Activated CD8-positive, alpha-beta T cell treated with anti-CD3 and anti-CD28 coated beads for 36 hours (primary cell): Measurements from ENCODE around the gene CERS6. TPM values are rescaled to one million over a fixed set of nuclear protein-coding genes. Genes with fewer than 3 reads are reported as not detected.

ENCODE experiments used
- ATAC-seq: fragments of 200-7000 bp; cut with Tn5 transposase; one replicate; pipeline ENCODE4 v1.10.0; 2021; ENCODE audit warnings: mild to moderate bottlenecking, moderate library complexity
- CTCF ChIA-PET: fragments of 350-600 bp; sonication (Branson Sonifier 250); formaldehyde crosslinking; loops from one replicate; lab custom pipeline; 2021; ENCODE audit warnings: antibody characterized with exemption; lab: Charles Lee
- POLR2A ChIA-PET: fragments of 350-600 bp; sonication (Branson Sonifier 250); formaldehyde crosslinking; loops from one replicate; lab custom pipeline; 2021; ENCODE audit warnings: antibody characterized with exemption; lab: Charles Lee
- DNase-seq: peaks from one replicate; pipeline ENCODE4 v3.0.0-alpha.2; 2020
- H3K27ac Mint-ChIP-seq: one replicate; pipeline ENCODE4 v1.8.0; 2021; ENCODE audit warnings: mild to moderate bottlenecking, mixed read lengths
- H3K27me3 Mint-ChIP-seq: one replicate; pipeline ENCODE4 v1.8.0; 2021; ENCODE audit warnings: mixed read lengths
- H3K36me3 Mint-ChIP-seq: one replicate; pipeline ENCODE4 v1.8.0; 2021; ENCODE audit warnings: low read depth, mixed read lengths
- H3K4me1 Mint-ChIP-seq: one replicate; pipeline ENCODE4 v1.8.0; 2021; ENCODE audit warnings: low read depth, mixed read lengths
- H3K4me3 Mint-ChIP-seq: one replicate; pipeline ENCODE4 v1.8.0; 2021; ENCODE audit warnings: mild to moderate bottlenecking, moderate library complexity, mixed read lengths
- H3K9me3 Mint-ChIP-seq: one replicate; pipeline ENCODE4 v1.8.0; 2021; ENCODE audit warnings: mixed read lengths
- intact Hi-C: fragments of 100-400 bp; cut with micrococcal nuclease; formaldehyde crosslinking; loops from one replicate; pipeline ENCODE4 v1.10.0; 2022
- total RNA-seq, 2 experiments: library from RNA; stranded (reverse); gene quantifications; one replicate each; pipeline ENCODE4 v1.2.3, GENCODE V29; 2021
- TF ChIP-seq, protein P1 (sequence below): fragments of 200-600 bp; IDR thresholded peaks from one replicate; pipeline ENCODE4 v1.8.0; 2022; ENCODE audit warnings: antibody characterized with exemption, mild to moderate bottlenecking

The CERS6 gene
- total RNA-seq, 2 experiments from 2014 or later = 15.4 to 16.1 TPM

DNA sequence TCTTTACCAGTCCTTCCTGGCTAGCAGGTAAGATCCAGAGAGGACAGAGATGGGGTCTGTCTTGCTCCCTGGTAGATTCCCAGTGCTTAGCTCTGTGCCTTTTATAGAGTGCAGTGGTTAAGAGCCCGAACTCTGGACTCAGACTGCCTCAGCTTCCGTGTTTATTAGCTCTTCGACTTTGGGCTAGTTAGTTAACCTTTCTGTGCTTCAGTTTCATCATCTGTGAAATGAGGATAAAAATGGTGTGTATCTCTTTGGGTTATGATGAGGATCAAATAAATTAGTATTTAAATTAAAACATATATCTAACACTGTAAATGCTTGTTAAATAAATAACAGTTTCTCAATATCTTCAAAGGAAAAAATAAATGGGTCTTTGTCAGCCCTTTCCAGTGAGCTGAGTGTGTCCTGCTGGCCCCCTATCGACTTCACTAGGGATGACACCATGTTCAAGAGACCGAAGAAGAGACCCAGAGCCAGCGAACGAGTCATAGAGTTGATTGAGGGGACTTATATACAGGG is 38.2 kb downstream of the CERS6 start:
- DNase-seq (peak; percentile 33), ATAC-seq (no peak)
- Mint-ChIP-seq H3K9me3 (peaks cover 5% of the 10 kb centered on the region), H3K4me1 (peaks cover 71% of the 10 kb centered on the region), H3K36me3 (peaks cover 39% of the 10 kb centered on the region), H3K27ac (no peak overlapping the region), H3K4me3 (no peak overlapping the region), H3K27me3 (no peaks in the 10 kb centered on the region)
- TF ChIP-seq, protein P1, sequence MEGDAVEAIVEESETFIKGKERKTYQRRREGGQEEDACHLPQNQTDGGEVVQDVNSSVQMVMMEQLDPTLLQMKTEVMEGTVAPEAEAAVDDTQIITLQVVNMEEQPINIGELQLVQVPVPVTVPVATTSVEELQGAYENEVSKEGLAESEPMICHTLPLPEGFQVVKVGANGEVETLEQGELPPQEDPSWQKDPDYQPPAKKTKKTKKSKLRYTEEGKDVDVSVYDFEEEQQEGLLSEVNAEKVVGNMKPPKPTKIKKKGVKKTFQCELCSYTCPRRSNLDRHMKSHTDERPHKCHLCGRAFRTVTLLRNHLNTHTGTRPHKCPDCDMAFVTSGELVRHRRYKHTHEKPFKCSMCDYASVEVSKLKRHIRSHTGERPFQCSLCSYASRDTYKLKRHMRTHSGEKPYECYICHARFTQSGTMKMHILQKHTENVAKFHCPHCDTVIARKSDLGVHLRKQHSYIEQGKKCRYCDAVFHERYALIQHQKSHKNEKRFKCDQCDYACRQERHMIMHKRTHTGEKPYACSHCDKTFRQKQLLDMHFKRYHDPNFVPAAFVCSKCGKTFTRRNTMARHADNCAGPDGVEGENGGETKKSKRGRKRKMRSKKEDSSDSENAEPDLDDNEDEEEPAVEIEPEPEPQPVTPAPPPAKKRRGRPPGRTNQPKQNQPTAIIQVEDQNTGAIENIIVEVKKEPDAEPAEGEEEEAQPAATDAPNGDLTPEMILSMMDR = no peak
- intact Hi-C loops = loop anchor here (5.0 kb wide), 1 partner anchor 37 kb away; the partner anchor contains the start of gene CERS6
- ChIA-PET POLR2A (no interaction called here), CTCF (interaction anchor here (0.8 to 1.1 kb wide), 3 partner anchors 9 to 57 kb away, joined by 3 read pairs; no protein-coding TSS in a partner anchor)

- H3K4me3 Mint-ChIP-seq = no peak overlapping the region
- H3K4me1 Mint-ChIP-seq = peaks cover 62% of the 10 kb centered on the region
- peak; percentile 34 for DNase-seq
- TF ChIP-seq, protein P1 = no peak
- peak; percentile 76 for ATAC-seq
- H3K27ac Mint-ChIP-seq = peak overlapping the region; percentile 65
- intact Hi-C loops = no loop called here
- no peaks in the 10 kb centered on the region for H3K27me3 Mint-ChIP-seq
- H3K9me3 Mint-ChIP-seq = peaks cover 5% of the 10 kb centered on the region
- POLR2A ChIA-PET = interaction anchor here (0.6 kb wide), 1 partner anchor 195 kb away, joined by 4 read pairs; no protein-coding TSS in a partner anchor
- CTCF ChIA-PET = interaction anchor here (1.0 to 1.3 kb wide), 4 partner anchors 11 to 59 kb away, joined by 3 read pairs; no protein-coding TSS in a partner anchor
- peaks cover 39% of the 10 kb centered on the region for H3K36me3 Mint-ChIP-seq
These were observed 39.5 kb downstream of the CERS6 start for GRCh38 chr2:168495524-168495923.

- no peak overlapping the region for H3K27ac Mint-ChIP-seq
- intact Hi-C loops = no loop called here
- peaks cover 44% of the 10 kb centered on the region for H3K36me3 Mint-ChIP-seq
- peaks cover 5% of the 10 kb centered on the region for H3K9me3 Mint-ChIP-seq
- H3K4me1 Mint-ChIP-seq = peaks cover 58% of the 10 kb centered on the region
- DNase-seq (no peak), ATAC-seq (no peak)
- ChIA-PET CTCF (interaction anchor here (1.1 to 1.3 kb wide), 2 partner anchors 14 to 40 kb away, joined by 3 read pairs; no protein-coding TSS in a partner anchor), POLR2A (interaction anchor here (1.5 to 1.6 kb wide), 2 partner anchors 9 to 36 kb away, joined by 4 to 5 read pairs; no protein-coding TSS in a partner anchor)
- H3K4me3 Mint-ChIP-seq = no peak overlapping the region
- H3K27me3 Mint-ChIP-seq = no peaks in the 10 kb centered on the region
- TF ChIP-seq, protein P1 = no peak
These were observed 40.8 kb downstream of the CERS6 start for GRCh38 chr2:168496906-168497305.

DNA sequence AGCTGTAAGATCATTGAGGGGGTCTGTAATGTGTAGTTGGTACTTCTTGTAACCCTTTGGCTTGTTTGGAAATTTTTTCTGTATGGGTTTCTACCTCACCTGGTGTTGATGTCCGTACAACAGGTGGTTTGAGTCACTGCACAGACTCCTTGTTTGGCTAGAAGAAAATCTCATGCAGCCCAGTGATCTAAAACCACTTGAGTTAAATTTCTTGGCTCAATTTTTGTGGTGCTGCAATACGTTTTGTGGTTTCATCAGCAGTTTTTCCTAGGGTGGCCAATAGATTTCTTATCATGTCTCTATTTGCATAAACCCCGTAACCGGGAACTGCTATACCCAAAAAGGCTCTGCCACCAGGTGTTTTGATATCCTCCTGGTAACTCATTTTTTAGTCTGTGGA is 43.4 kb downstream of the CERS6 start:
- no peak overlapping the region for H3K27ac Mint-ChIP-seq
- no peaks in the 10 kb centered on the region for H3K27me3 Mint-ChIP-seq
- peaks cover 42% of the 10 kb centered on the region for H3K36me3 Mint-ChIP-seq
- intact Hi-C loops = no loop called here
- CTCF ChIA-PET = no interaction called here
- no peak for ATAC-seq
- H3K4me1 Mint-ChIP-seq = peaks cover 54% of the 10 kb centered on the region
- no peak overlapping the region for H3K4me3 Mint-ChIP-seq
- DNase-seq = no peak
- TF ChIP-seq, protein P1 = no peak
- H3K9me3 Mint-ChIP-seq = peaks cover 11% of the 10 kb centered on the region
- POLR2A ChIA-PET = no interaction called here

DNA sequence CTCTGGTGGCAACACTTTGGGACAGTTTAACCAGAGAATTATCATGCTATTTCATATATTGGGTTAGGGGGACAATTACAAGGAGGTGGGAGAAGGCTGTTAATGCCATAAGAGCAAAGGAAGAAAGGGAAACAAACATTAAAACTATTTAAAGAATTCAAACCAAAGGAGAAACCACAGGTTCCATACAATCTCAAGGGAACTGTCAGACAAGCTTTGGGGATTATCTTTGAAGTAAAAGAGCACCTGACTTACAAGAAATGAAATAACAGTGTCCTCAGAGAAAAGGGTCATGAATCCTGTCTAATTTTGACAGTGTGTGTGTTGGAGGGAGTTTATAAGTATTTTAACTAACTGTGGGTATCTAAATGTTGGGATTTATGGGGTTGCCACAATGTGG is 44.4 kb downstream of the CERS6 start:
- Mint-ChIP-seq H3K36me3 (peaks cover 31% of the 10 kb centered on the region), H3K9me3 (peaks cover 11% of the 10 kb centered on the region), H3K27ac (no peak overlapping the region), H3K27me3 (no peaks in the 10 kb centered on the region), H3K4me3 (no peak overlapping the region), H3K4me1 (peaks cover 47% of the 10 kb centered on the region)
- TF ChIP-seq, protein P1 = no peak
- POLR2A ChIA-PET = no interaction called here
- intact Hi-C loops = no loop called here
- DNase-seq (no peak), ATAC-seq (no peak)
- CTCF ChIA-PET = no interaction called here
